ENCODE results near the gene DPH5. TPM values are rescaled to one million over a fixed set of nuclear protein-coding genes. Genes with fewer than 3 reads are reported as not detected.

Gene DPH5
- total and polyA plus RNA-seq, 2 donors (not counting 3 experiments of a cell fraction or from before 2014, with no cell fraction given), result 37.2 to 43.6 TPM

- peaks cover 0 to 3% of the 10 kb centered on the region in 2 experiments for H3K36me3 ChIP-seq (ENCODE audit: control insufficient read depth in 2 of 2, extremely low read depth in 1 of 2, insufficient read depth in 2 of 2, low read length in 2 of 2)
- ChIA-PET CTCF (interaction anchor here (1.2 to 1.9 kb wide), 3 partner anchors 11 to 367 kb away, joined by 3 to 6 read pairs (median 5); no protein-coding TSS in a partner anchor), POLR2A (no interaction called here)
- FAIRE-seq (no peak), DNase-seq (ENCODE audit: low read depth, low spot score) (no peak)
- H4K20me1 ChIP-seq (replicated peaks; ENCODE audit: control insufficient read depth, extremely low read depth, insufficient read depth, low read length), result no peaks in the 10 kb centered on the region
- no peak overlapping the region for H3K9ac ChIP-seq (replicated peaks; ENCODE audit: extremely low read depth, insufficient read depth, low read length)
- H3K27me3 ChIP-seq (ENCODE audit: control insufficient read depth in 2 of 2, insufficient read depth in 2 of 2, low read length in 2 of 2), result no peaks in the 10 kb centered on the region
- H3K4me1 ChIP-seq (ENCODE audit: control insufficient read depth, extremely low read depth, insufficient read depth, low read length), result peaks cover 3% of the 10 kb centered on the region
- no peak overlapping the region for H3K27ac ChIP-seq (ENCODE audit: insufficient read depth, low read depth, low read length)
- intact Hi-C loops (cut with micrococcal nuclease) (no loop called here), dilution Hi-C loops (cut with MboI; ENCODE audit: extremely low pct_ligation_motif_present, low sequenced_read_pairs) (no loop called here)
- H3K9me1 ChIP-seq (replicated peaks; ENCODE audit: control insufficient read depth, extremely low read depth, insufficient read depth, low read length), result no peaks in the 10 kb centered on the region
- BruUV-seq (replicated peaks), result no TSS peak
- TF ChIP-seq MYC (IDR thresholded peaks at IDR 0.05; ENCODE audit: low read depth, low read length), result no peak
- TF ChIP-seq FOS (IDR thresholded peaks at IDR 0.05; ENCODE audit: borderline replicate concordance, insufficient read depth, low read length), result no peak
- TF ChIP-seq, protein P1, sequence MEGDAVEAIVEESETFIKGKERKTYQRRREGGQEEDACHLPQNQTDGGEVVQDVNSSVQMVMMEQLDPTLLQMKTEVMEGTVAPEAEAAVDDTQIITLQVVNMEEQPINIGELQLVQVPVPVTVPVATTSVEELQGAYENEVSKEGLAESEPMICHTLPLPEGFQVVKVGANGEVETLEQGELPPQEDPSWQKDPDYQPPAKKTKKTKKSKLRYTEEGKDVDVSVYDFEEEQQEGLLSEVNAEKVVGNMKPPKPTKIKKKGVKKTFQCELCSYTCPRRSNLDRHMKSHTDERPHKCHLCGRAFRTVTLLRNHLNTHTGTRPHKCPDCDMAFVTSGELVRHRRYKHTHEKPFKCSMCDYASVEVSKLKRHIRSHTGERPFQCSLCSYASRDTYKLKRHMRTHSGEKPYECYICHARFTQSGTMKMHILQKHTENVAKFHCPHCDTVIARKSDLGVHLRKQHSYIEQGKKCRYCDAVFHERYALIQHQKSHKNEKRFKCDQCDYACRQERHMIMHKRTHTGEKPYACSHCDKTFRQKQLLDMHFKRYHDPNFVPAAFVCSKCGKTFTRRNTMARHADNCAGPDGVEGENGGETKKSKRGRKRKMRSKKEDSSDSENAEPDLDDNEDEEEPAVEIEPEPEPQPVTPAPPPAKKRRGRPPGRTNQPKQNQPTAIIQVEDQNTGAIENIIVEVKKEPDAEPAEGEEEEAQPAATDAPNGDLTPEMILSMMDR (IDR thresholded peaks at IDR 0.05; ENCODE audit: extremely low read depth in 1 of 2, insufficient read depth in 1 of 2, low read depth in 1 of 2, low read length in 2 of 2), result no peak
- TF ChIP-seq POLR2AphosphoS5 (IDR thresholded peaks at IDR 0.05; ENCODE audit: insufficient read depth, low read depth, low read length), result no peak
- TF ChIP-seq JUN (IDR thresholded peaks at IDR 0.05; ENCODE audit: borderline replicate concordance, insufficient read depth, insufficient read length, low read depth), result no peak
- TF ChIP-seq POLR2A (IDR thresholded peaks at IDR 0.05; ENCODE audit: low read depth, low read length), result no peak
- no peak for TF ChIP-seq GATA2 (IDR thresholded peaks at IDR 0.05; ENCODE audit: insufficient read depth, insufficient read length, low read depth, low read length)
- TF ChIP-seq EZH2 (IDR thresholded peaks at IDR 0.05; ENCODE audit: borderline replicate concordance, low read depth, low read length, severe bottlenecking), result no peak
- TF ChIP-seq, protein P2, sequence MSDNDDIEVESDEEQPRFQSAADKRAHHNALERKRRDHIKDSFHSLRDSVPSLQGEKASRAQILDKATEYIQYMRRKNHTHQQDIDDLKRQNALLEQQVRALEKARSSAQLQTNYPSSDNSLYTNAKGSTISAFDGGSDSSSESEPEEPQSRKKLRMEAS (IDR thresholded peaks at IDR 0.05; ENCODE audit: insufficient read depth, insufficient read length), result no peak
- peaks cover 4% of the 10 kb centered on the region for H3K79me2 ChIP-seq (ENCODE audit: control insufficient read depth, insufficient read depth, low read length)
- no peaks in the 10 kb centered on the region for H3K9me3 ChIP-seq (replicated peaks; ENCODE audit: control insufficient read depth, insufficient read depth, low read length)
- H3K4me2 ChIP-seq (ENCODE audit: insufficient read depth, low read length), result no peak overlapping the region
- H2AFZ ChIP-seq (ENCODE audit: low read depth, low read length), result no peak overlapping the region
- no peak overlapping the region for H3K4me3 ChIP-seq (replicated peaks in 1 of 3; ENCODE audit: insufficient read depth in 1 of 3, low read depth in 1 of 3, low read length in 3 of 3)
Measured at GRCh38 chr1:100942304-100943046, 83.1 kb downstream of the DPH5 start.

All from endothelial cell of umbilical vein (primary cell).